ENCODE results near the gene CCDC32. TPM values are rescaled to one million over a fixed set of nuclear protein-coding genes. Genes with fewer than 3 reads are reported as not detected.

Gene CCDC32
- total and polyA plus RNA-seq, 2 of the 8 experiments (the other 6 are each of a cell fraction or from before 2014, with no cell fraction given), result 8.9 to 12.1 TPM

GRCh38 chr15:40506964-40507571 lies 57.8 kb downstream of the CCDC32 start:
- Histone ChIP-seq H3K4me1 (replicated peaks in 1 of 4; ENCODE audit: control insufficient read depth in 3 of 4, insufficient read depth in 4 of 4, low read length in 3 of 4) (peaks cover 4 to 8% (median 6%) of the 10 kb centered on the region in 4 experiments; a peak in 6 of 7 replicates), H2BK120ac (replicated peaks; ENCODE audit: low read depth, low read length) (no peak overlapping the region), H2AFZ (ENCODE audit: low read length) (peak overlapping the region; percentile 75; the same call in 1 of the 2 replicates), H3K79me1 (ENCODE audit: low read depth, low read length) (no peaks in the 10 kb centered on the region), H4K8ac (ENCODE audit: extremely low read depth, insufficient read depth, low read length) (no peak overlapping the region), H3K4me3 (ENCODE audit: extremely low read depth in 1 of 4, insufficient read depth in 2 of 4, low read depth in 3 of 4, low read length in 4 of 4) (peak overlapping the region in 3 of 4 experiments; percentile 14 to 55 (median 36); a peak in 5 of 8 replicates), H2BK15ac (ENCODE audit: low read length) (no peak overlapping the region), H3K9me3 (ENCODE audit: insufficient read depth in 2 of 2, low read depth in 1 of 2, low read length in 1 of 2) (no peaks in the 10 kb centered on the region), H4K5ac (ENCODE audit: insufficient read length, low read depth, low read length) (no peak overlapping the region), H2AK5ac (ENCODE audit: low read depth, low read length) (no peak overlapping the region), H3K23me2 (ENCODE audit: low read depth, low read length) (peaks cover 9% of the 10 kb centered on the region), H3K14ac (ENCODE audit: insufficient read length) (no peak overlapping the region), H4K91ac (replicated peaks; ENCODE audit: insufficient read length, low read length) (no peak overlapping the region), H3K4ac (replicated peaks; ENCODE audit: insufficient read length, low read depth, low read length) (no peak overlapping the region), H3K23ac (ENCODE audit: insufficient read length) (no peak overlapping the region), H2BK5ac (ENCODE audit: low read depth, low read length) (no peak overlapping the region), H3K56ac (replicated peaks; ENCODE audit: insufficient read length, low read depth, low read length) (peak overlapping the region; percentile 23), H3K36me3 (ENCODE audit: control insufficient read depth in 2 of 4, insufficient read depth in 4 of 4, low read length in 3 of 4) (no peaks in the 10 kb centered on the region), H2BK12ac (ENCODE audit: low read depth, low read length) (no peak overlapping the region), H2BK20ac (ENCODE audit: low read length) (no peak overlapping the region), H3K9ac (replicated peaks in 1 of 4; ENCODE audit: extremely low read depth in 1 of 4, low read depth in 3 of 4, low read length in 3 of 4) (no peak overlapping the region; a peak in 1 of 7 replicates), H3K27ac (ENCODE audit: low read depth, low read length) (no peak overlapping the region), H3K27me3 (replicated peaks in 1 of 4; ENCODE audit: control insufficient read depth in 3 of 4, extremely low read depth in 1 of 4, insufficient read depth in 3 of 4, low read length in 3 of 4) (peaks cover 0 to 25% (median 18%) of the 10 kb centered on the region in 4 experiments; a peak in 6 of 7 replicates), H3K18ac (ENCODE audit: extremely low read depth, low read length) (peak overlapping the region; percentile 71; the same call in 1 of the 2 replicates), H3K4me2 (ENCODE audit: insufficient read depth in 1 of 2, low read depth in 2 of 2, low read length in 2 of 2) (peak overlapping the region; percentile 13 to 67; a peak in 3 of 4 replicates), H3K79me2 (ENCODE audit: control insufficient read depth in 1 of 2, insufficient read depth in 2 of 2, low read length in 2 of 2) (no peaks in the 10 kb centered on the region), H4K20me1 (replicated peaks in 1 of 2; ENCODE audit: control insufficient read depth in 1 of 2, insufficient read depth in 2 of 2, low read length in 2 of 2) (no peaks in the 10 kb centered on the region)
- FAIRE-seq, result no peak
- POLR2A ChIA-PET (ENCODE audit: partially characterized antibody), result interaction anchor here (0.7 to 1.8 kb wide), 4 partner anchors 37 to 68 kb away, joined by 3 to 6 read pairs (median 4); partner anchors contain the start of gene CHST14
- WGBS, 2 experiments (ENCODE audit: extremely low coverage in 1 of 2, insufficient coverage in 1 of 2, insufficient read length in 1 of 2, insufficient replicate concordance in 2 of 2, low coverage in 1 of 2, low lambda C conversion rate in 2 of 2, missing lambda C conversion rate in 1 of 2), result 12% methylated on average over 30 of the region's 30 CpGs; no CpG with 5 or more reads in 1 of the 2 experiments
- CTCF ChIA-PET (ENCODE audit: partially characterized antibody), result interaction anchor here (0.6 to 4.6 kb wide), 24 partner anchors 9 to 641 kb away, joined by 3 to 26 read pairs (median 4); partner anchors contain the start of gene CCDC32
- peak in 1 of 2 experiments; percentile 87 for DNase-seq (ENCODE audit: low read depth in 1 of 2, low spot score in 2 of 2)
- TF ChIP-seq RAD21 (IDR thresholded peaks at IDR 0.05 in 1 of 2, conservative IDR thresholded peaks at IDR 0.05 in 1 of 2; ENCODE audit: low read depth in 2 of 2, low read length in 2 of 2) (peak; percentile 67 to 76), HDAC6 (IDR thresholded peaks at IDR 0.05; ENCODE audit: low read depth, low read length) (no peak), CHD1 (IDR thresholded peaks at IDR 0.05; ENCODE audit: low read depth, low read length) (no peak), TAF1 (IDR thresholded peaks at IDR 0.05; ENCODE audit: low read depth, low read length) (0 out of 2 replicates have a peak, but pooled peaks have one; percentile 10), YY1 (IDR thresholded peaks at IDR 0.05; ENCODE audit: low read depth, low read length) (0 out of 2 replicates have a peak, but pooled peaks have one; percentile 39), CTBP2 (IDR thresholded peaks at IDR 0.05; ENCODE audit: borderline replicate concordance, insufficient read depth, insufficient read length, low read length) (peak; percentile 45)
- TF ChIP-seq, protein P1, sequence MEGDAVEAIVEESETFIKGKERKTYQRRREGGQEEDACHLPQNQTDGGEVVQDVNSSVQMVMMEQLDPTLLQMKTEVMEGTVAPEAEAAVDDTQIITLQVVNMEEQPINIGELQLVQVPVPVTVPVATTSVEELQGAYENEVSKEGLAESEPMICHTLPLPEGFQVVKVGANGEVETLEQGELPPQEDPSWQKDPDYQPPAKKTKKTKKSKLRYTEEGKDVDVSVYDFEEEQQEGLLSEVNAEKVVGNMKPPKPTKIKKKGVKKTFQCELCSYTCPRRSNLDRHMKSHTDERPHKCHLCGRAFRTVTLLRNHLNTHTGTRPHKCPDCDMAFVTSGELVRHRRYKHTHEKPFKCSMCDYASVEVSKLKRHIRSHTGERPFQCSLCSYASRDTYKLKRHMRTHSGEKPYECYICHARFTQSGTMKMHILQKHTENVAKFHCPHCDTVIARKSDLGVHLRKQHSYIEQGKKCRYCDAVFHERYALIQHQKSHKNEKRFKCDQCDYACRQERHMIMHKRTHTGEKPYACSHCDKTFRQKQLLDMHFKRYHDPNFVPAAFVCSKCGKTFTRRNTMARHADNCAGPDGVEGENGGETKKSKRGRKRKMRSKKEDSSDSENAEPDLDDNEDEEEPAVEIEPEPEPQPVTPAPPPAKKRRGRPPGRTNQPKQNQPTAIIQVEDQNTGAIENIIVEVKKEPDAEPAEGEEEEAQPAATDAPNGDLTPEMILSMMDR (IDR thresholded peaks at IDR 0.05; ENCODE audit: control extremely low read depth in 1 of 3, insufficient read depth in 1 of 3, low read depth in 1 of 3, low read length in 3 of 3), result peak; percentile 70 to 85 (median 77)
- TF ChIP-seq, protein P2, sequence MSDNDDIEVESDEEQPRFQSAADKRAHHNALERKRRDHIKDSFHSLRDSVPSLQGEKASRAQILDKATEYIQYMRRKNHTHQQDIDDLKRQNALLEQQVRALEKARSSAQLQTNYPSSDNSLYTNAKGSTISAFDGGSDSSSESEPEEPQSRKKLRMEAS (IDR thresholded peaks at IDR 0.05), result peak; percentile 48
